SK-N-SH (cell line): ENCODE measurements around the gene SRGAP1. TPM values are rescaled to one million over a fixed set of nuclear protein-coding genes. Genes with fewer than 3 reads are reported as not detected.

ENCODE experiments used
- CTCF ChIA-PET: fragments of 300-600, 350-600 bp; formaldehyde crosslinking; extraction: SDS; loops from one replicate; lab custom pipeline; 2021; lab: Yijun Ruan, JAX
- POLR2A ChIA-PET: fragments of 350-600 bp; sonication (Branson Sonifier 250); formaldehyde crosslinking; extraction: SDS; loops from one replicate; lab custom pipeline; 2020; ENCODE audit warnings: antibody characterized with exemption, inconsistent platforms; lab: Yijun Ruan, JAX
- DNase-seq: peaks from one replicate; pipeline ENCODE4 v3.0.0; 2012
- H2AFZ ChIP-seq: fragments of 200-600 bp; sonication (generic); 2 replicates; pipeline ENCODE4 v1.8.1; 2016; ENCODE audit warnings: antibody characterized with exemption, mild to moderate bottlenecking, low read depth
- H3F3A ChIP-seq: fragments of 200-600 bp; sonication (generic); replicated peaks from 2 replicates; pipeline ENCODE3; 2016; ENCODE audit warnings: antibody characterized with exemption, mild to moderate bottlenecking; ENCODE audit not compliant: insufficient read depth
- H3K27ac ChIP-seq, 2 experiments: fragments of 200-500 bp in 1 of 2; fragments of 200-600 bp in 1 of 2; sonication (Bioruptor generic) in 1 of 2; sonication (generic), shearing (Covaris generic) in 1 of 2; 2 replicates each; pipeline versions ENCODE4 v1.5.1 to v1.6.1; 2014 to 2016; ENCODE audit warnings: low read depth in 2 of 2, inconsistent platforms in 1 of 2, low read length in 1 of 2, mild to moderate bottlenecking in 1 of 2, mixed read lengths in 1 of 2
- H3K27me3 ChIP-seq: fragments of 200-600 bp; sonication (generic), shearing (Covaris generic); 2 replicates; pipeline ENCODE4 v1.6.1; 2016; ENCODE audit warnings: mixed run types; ENCODE audit not compliant: insufficient read depth
- H3K36me3 ChIP-seq, 2 experiments: fragments of 200-500 bp in 1 of 2; fragments of 200-600 bp in 1 of 2; sonication (Bioruptor generic) in 1 of 2; sonication (generic) in 1 of 2; replicated peaks in 1 of 2; 2 replicates each; pipeline versions ENCODE3 to v1.5.1; 2014 to 2016; ENCODE audit warnings: low read length in 1 of 2, mild to moderate bottlenecking in 1 of 2; ENCODE audit not compliant: insufficient read depth in 2 of 2, control insufficient read depth in 1 of 2
- H3K4me1 ChIP-seq, 2 experiments: fragments of 200-500 bp in 1 of 2; fragments of 200-600 bp in 1 of 2; sonication (Bioruptor generic) in 1 of 2; sonication (generic), shearing (Covaris generic) in 1 of 2; 2 replicates each; pipeline versions ENCODE4 v1.5.1 to v1.6.1; 2014 to 2016; ENCODE audit warnings: low read depth in 1 of 2, low read length in 1 of 2, mixed run types in 1 of 2; ENCODE audit not compliant: insufficient read depth in 2 of 2, control insufficient read depth in 1 of 2
- H3K4me2 ChIP-seq: fragments of 200-600 bp; sonication (generic), shearing (Covaris generic); 2 replicates; pipeline ENCODE4 v1.6.1; 2017; ENCODE audit warnings: mixed run types
- H3K4me3 ChIP-seq, 2 experiments: fragments of 200-500 bp in 1 of 2; fragments of 200-600 bp in 1 of 2; sonication (Bioruptor generic) in 1 of 2; sonication (generic), shearing (Covaris generic) in 1 of 2; 2 replicates each; pipeline versions ENCODE4 v1.5.1 to v1.8.1; 2014 to 2016; ENCODE audit warnings: low read depth in 2 of 2, inconsistent platforms in 1 of 2, low read length in 1 of 2, mild to moderate bottlenecking in 1 of 2, mixed read lengths in 1 of 2, moderate library complexity in 1 of 2
- H3K79me2 ChIP-seq: fragments of 200-600 bp; sonication (generic); 2 replicates; pipeline ENCODE4 v1.8.1; 2017; ENCODE audit warnings: mild to moderate bottlenecking; ENCODE audit not compliant: insufficient read depth
- H3K9ac ChIP-seq: fragments of 200-600 bp; sonication (generic); 2 replicates; pipeline ENCODE4 v1.6.1; 2017; ENCODE audit warnings: mixed run types
- H3K9me2 ChIP-seq: fragments of 200-600 bp; sonication (generic); 2 replicates; pipeline ENCODE4 v1.6.1; 2017; ENCODE audit warnings: mixed run types
- H3K9me3 ChIP-seq: fragments of 200-600 bp; sonication (generic); 2 replicates; pipeline ENCODE4 v1.6.1; 2017; ENCODE audit warnings: mixed run types, mild to moderate bottlenecking, moderate library complexity
- H4K20me1 ChIP-seq: fragments of 200-600 bp; sonication (generic); 2 replicates; pipeline ENCODE4 v1.6.1; 2017; ENCODE audit warnings: mild to moderate bottlenecking, mixed run types; ENCODE audit not compliant: insufficient read depth
- CHD2 ChIP-seq: fragments of 150-350 bp; IDR thresholded peaks from 2 replicates; pipeline ENCODE4 v1.6.1; 2018; ENCODE audit warnings: low read length; ENCODE audit not compliant: partially characterized antibody
- ELF1 ChIP-seq: IDR thresholded peaks from 2 replicates; pipeline ENCODE4 v1.4.0; 2012
- EP300 ChIP-seq, 2 experiments: IDR thresholded peaks; 2 replicates each; pipeline versions ENCODE4 v1.4.0 to v1.6.1; 2012; ENCODE audit warnings: borderline replicate concordance in 1 of 2, low read depth in 1 of 2, low read length in 1 of 2
- FOSL2 ChIP-seq: IDR thresholded peaks from 2 replicates; pipeline ENCODE4 v1.4.0; 2012; ENCODE audit warnings: low read depth, mild to moderate bottlenecking, moderate library complexity, borderline replicate concordance
- FOXJ3 ChIP-seq: sonication (generic); formaldehyde crosslinking; IDR thresholded peaks from 2 replicates; pipeline ENCODE4 v1.5.1; 2020; ENCODE audit warnings: mild to moderate bottlenecking, missing genetic modification reagents
- GABPA ChIP-seq: IDR thresholded peaks from 2 replicates; pipeline ENCODE4 v1.4.0; 2012; ENCODE audit warnings: low read depth, mild to moderate bottlenecking
- GATA2 ChIP-seq: sonication (generic); formaldehyde crosslinking; IDR thresholded peaks from 2 replicates; pipeline ENCODE4 v1.5.0; 2020; ENCODE audit warnings: mild to moderate bottlenecking, missing genetic modification reagents
- IRF3 ChIP-seq: fragments of 150-350 bp; IDR thresholded peaks from 2 replicates; pipeline ENCODE4 v1.6.1; 2016; ENCODE audit warnings: mild to moderate bottlenecking, low read depth, low read length
- MAX ChIP-seq: IDR thresholded peaks from 2 replicates; pipeline ENCODE4 v1.4.0; 2012; ENCODE audit warnings: low read depth
- MXI1 ChIP-seq: IDR thresholded peaks from 2 replicates; pipeline ENCODE4 v1.6.1; 2012; ENCODE audit warnings: mild to moderate bottlenecking, low read depth, low read length, improper control_type of control experiment
- NRF1 ChIP-seq: IDR thresholded peaks from 2 replicates; pipeline ENCODE4 v1.6.1; 2012; ENCODE audit warnings: low read depth, mild to moderate bottlenecking, low read length
- POLR2AphosphoS5 ChIP-seq: IDR thresholded peaks from 2 replicates; pipeline ENCODE4 v1.6.1; 2012; ENCODE audit warnings: low read depth, low read length
- RCOR1 ChIP-seq: fragments of 150-350 bp; IDR thresholded peaks from 2 replicates; pipeline ENCODE4 v1.6.1; 2017; ENCODE audit warnings: antibody characterized with exemption, low read length
- REST ChIP-seq: IDR thresholded peaks from 2 replicates; pipeline ENCODE4 v1.6.1; 2012; ENCODE audit warnings: mild to moderate bottlenecking, low read depth, low read length, moderate library complexity
- TAF1 ChIP-seq: IDR thresholded peaks from 2 replicates; pipeline ENCODE4 v1.6.1; 2012; ENCODE audit warnings: low read depth, mild to moderate bottlenecking, low read length, moderate library complexity, borderline replicate concordance
- TCF12 ChIP-seq: IDR thresholded peaks from 2 replicates; pipeline ENCODE4 v1.4.0; 2012
- TEAD4 ChIP-seq: IDR thresholded peaks from 2 replicates; pipeline ENCODE4 v1.4.0; 2012; ENCODE audit warnings: mild to moderate bottlenecking, borderline replicate concordance; ENCODE audit not compliant: insufficient read depth
- YY1 ChIP-seq: IDR thresholded peaks from 2 replicates; pipeline ENCODE4 v1.4.0; 2012; ENCODE audit warnings: low read depth, mild to moderate bottlenecking
- WGBS: methylation state at CpG from one replicate; pipeline ENCODE4 v1.1.6; 2017; ENCODE audit warnings: low lambda C conversion rate; 5-methylcytosine and 5-hydroxymethylcytosine counted together
- polyA plus RNA-seq, 3 experiments: library from polyadenylated mRNA; depleted of rRNA; stranded (reverse); fragments of >200 nt; gene quantifications; 2 replicates each; pipeline ENCODE4 v1.2.3, GENCODE V29; 2012

The SRGAP1 gene
- polyA plus RNA-seq, 1 of the 3 experiments (the other 2 are of a cell fraction): 2.6 TPM

- TF ChIP-seq IRF3 (no peak), TAF1 (no peak), GABPA (no peak), FOXJ3 (CRISPR knock-in tag) (no peak), REST (no peak)
Observed at GRCh38 chr12:64036414-64036813, 191.9 kb downstream of the SRGAP1 start (continued).

- CTCF ChIA-PET: interaction anchor here (0.9 to 2.5 kb wide), 4 partner anchors 12 to 195 kb away, joined by 3 to 13 read pairs (median 4); partner anchors contain the start of genes KICS2 and SRGAP1
- no peaks in the 10 kb centered on the region for H3K27me3 ChIP-seq
- WGBS: 40% methylated on average over 7 of the region's 7 CpGs
- no peak for DNase-seq
- no peaks in the 10 kb centered on the region for H3K9me2 ChIP-seq
- no peak for TF ChIP-seq FOSL2
- TF ChIP-seq RCOR1: 0 out of 2 replicates have a peak, but pooled peaks have one; percentile 13
- TF ChIP-seq, all 33 proteins: peak for 1
- Histone ChIP-seq H2AFZ (no peak overlapping the region), H3K9me3 (no peaks in the 10 kb centered on the region), H3K79me2 (no peaks in the 10 kb centered on the region; the same call in 1 of the 2 replicates), H3K4me2 (0 out of 2 replicates have a peak overlapping the region, but pooled peaks have one; percentile 21), H3K36me3 (peaks cover 0 to 9% of the 10 kb centered on the region in 2 experiments), H3K27ac (peak overlapping the region in 1 of 2 experiments; percentile 78; a peak in 2 of 4 replicates), H3K4me1 (peaks cover 10 to 29% of the 10 kb centered on the region in 2 experiments; a peak in 3 of 4 replicates), H3F3A (no peaks in the 10 kb centered on the region), H3K4me3 (no peak overlapping the region), H3K9ac (no peak overlapping the region), H4K20me1 (no peaks in the 10 kb centered on the region)
- POLR2A ChIA-PET: interaction anchor here (0.6 kb wide), 1 partner anchor 106 kb away, joined by 3 read pairs; no protein-coding TSS in a partner anchor
Observed at GRCh38 chr12:64039281-64039871, 194.9 kb downstream of the SRGAP1 start.

- H3K36me3 ChIP-seq: peaks cover 0 to 12% of the 10 kb centered on the region in 2 experiments
- no peak overlapping the region for H3K4me3 ChIP-seq
- ChIA-PET CTCF (interaction anchor here (1.5 to 1.7 kb wide), 2 partner anchors 13 to 198 kb away, joined by 4 to 6 read pairs; partner anchors contain the start of gene SRGAP1), POLR2A (no interaction called here)
- no peaks in the 10 kb centered on the region; the same call in 1 of the 2 replicates for H3K79me2 ChIP-seq
- H3K9me3 ChIP-seq: no peaks in the 10 kb centered on the region
- no peaks in the 10 kb centered on the region for H4K20me1 ChIP-seq
- no peak overlapping the region for H3K4me2 ChIP-seq
- no peaks in the 10 kb centered on the region for H3K9me2 ChIP-seq
- WGBS: 93% methylated on average over 2 of the region's 2 CpGs
- H3F3A ChIP-seq: no peaks in the 10 kb centered on the region
- peak overlapping the region in 1 of 2 experiments; percentile 50; a peak in 2 of 4 replicates for H3K27ac ChIP-seq
- H3K27me3 ChIP-seq: no peaks in the 10 kb centered on the region
- no peak for DNase-seq
- peaks cover 10 to 29% of the 10 kb centered on the region in 2 experiments; a peak in 3 of 4 replicates for H3K4me1 ChIP-seq
- H3K9ac ChIP-seq: no peak overlapping the region
- H2AFZ ChIP-seq: no peak overlapping the region
- TF ChIP-seq EP300 (IDR thresholded peaks at IDR 0.05; ENCODE audit: borderline replicate concordance in 1 of 2, low read depth in 1 of 2, low read length in 1 of 2) (no peak), MAX (no peak), YY1 (no peak), FOXJ3 (CRISPR knock-in tag) (no peak), CHD2 (no peak), TEAD4 (no peak), ELF1 (no peak), MXI1 (no peak), POLR2AphosphoS5 (no peak), NRF1 (no peak), TCF12 (no peak), GABPA (no peak), IRF3 (no peak), GATA2 (CRISPR knock-in tag) (no peak)
Observed at GRCh38 chr12:64042911-64043310, 198.4 kb downstream of the SRGAP1 start.
